Measurements from ENCODE around the gene MRGPRG.

Gene MRGPRG

GRCh38 chr11:3181725-3182461 lies 36.7 kb downstream of the MRGPRG start:
- in situ Hi-C loops (cut with HindIII; ENCODE audit: low pct_ligation_motif_present, low sequenced_read_pairs): no loop called here
- TF ChIP-seq, protein P1, sequence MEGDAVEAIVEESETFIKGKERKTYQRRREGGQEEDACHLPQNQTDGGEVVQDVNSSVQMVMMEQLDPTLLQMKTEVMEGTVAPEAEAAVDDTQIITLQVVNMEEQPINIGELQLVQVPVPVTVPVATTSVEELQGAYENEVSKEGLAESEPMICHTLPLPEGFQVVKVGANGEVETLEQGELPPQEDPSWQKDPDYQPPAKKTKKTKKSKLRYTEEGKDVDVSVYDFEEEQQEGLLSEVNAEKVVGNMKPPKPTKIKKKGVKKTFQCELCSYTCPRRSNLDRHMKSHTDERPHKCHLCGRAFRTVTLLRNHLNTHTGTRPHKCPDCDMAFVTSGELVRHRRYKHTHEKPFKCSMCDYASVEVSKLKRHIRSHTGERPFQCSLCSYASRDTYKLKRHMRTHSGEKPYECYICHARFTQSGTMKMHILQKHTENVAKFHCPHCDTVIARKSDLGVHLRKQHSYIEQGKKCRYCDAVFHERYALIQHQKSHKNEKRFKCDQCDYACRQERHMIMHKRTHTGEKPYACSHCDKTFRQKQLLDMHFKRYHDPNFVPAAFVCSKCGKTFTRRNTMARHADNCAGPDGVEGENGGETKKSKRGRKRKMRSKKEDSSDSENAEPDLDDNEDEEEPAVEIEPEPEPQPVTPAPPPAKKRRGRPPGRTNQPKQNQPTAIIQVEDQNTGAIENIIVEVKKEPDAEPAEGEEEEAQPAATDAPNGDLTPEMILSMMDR (IDR thresholded peaks at IDR 0.05; ENCODE audit: low read depth, low read length, missing control alignments): no peak
- H3K27me3 ChIP-seq (replicated peaks): no peaks in the 10 kb centered on the region
- H3K36me3 ChIP-seq (replicated peaks): no peaks in the 10 kb centered on the region
- H3K27ac ChIP-seq: no peak overlapping the region
- no peak for DNase-seq
- H3K4me3 ChIP-seq (ENCODE audit: low read depth, low read length): no peak overlapping the region

GRCh38 chr11:3180869-3181268 lies 37.7 kb downstream of the MRGPRG start:
- Histone ChIP-seq H3K36me3 (replicated peaks) (no peaks in the 10 kb centered on the region), H3K27ac (no peak overlapping the region), H3K27me3 (replicated peaks) (no peaks in the 10 kb centered on the region), H3K4me3 (ENCODE audit: low read depth, low read length) (no peak overlapping the region)
- TF ChIP-seq, protein P1 (IDR thresholded peaks at IDR 0.05; ENCODE audit: low read depth, low read length, missing control alignments): no peak
- no peak for DNase-seq
- in situ Hi-C loops (cut with HindIII; ENCODE audit: low pct_ligation_motif_present, low sequenced_read_pairs): no loop called here

- TF ChIP-seq, protein P1 (IDR thresholded peaks at IDR 0.05; ENCODE audit: low read depth, low read length, missing control alignments): no peak
- Histone ChIP-seq H3K4me3 (ENCODE audit: low read depth, low read length) (no peak overlapping the region), H3K36me3 (replicated peaks) (no peaks in the 10 kb centered on the region), H3K27ac (peak overlapping the region; percentile 42), H3K27me3 (replicated peaks) (no peaks in the 10 kb centered on the region)
- in situ Hi-C loops (cut with HindIII; ENCODE audit: low pct_ligation_motif_present, low sequenced_read_pairs): no loop called here
- DNase-seq: peak; percentile 39
These were observed 40.3 kb downstream of the MRGPRG start for GRCh38 chr11:3178349-3178748.

DNA sequence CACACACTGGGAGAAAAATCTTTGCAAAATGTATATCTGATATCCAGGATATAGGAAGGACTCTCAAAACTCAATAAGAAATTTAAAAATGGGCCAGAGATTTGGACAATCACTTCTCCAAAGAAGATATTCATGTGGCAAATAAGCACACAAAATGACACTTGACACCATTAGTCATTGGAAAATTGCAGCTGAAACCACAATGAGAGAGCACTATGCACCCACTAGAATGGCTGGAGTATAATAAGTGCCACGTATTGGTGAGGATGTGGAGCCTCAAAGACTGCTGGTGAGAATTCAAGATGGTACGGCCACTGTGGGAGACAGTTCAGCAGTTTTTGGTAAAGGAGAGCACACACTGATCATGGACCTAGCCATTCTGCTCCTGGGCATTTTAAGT lies 40.7 kb downstream of the MRGPRG start:
- Histone ChIP-seq H3K36me3 (replicated peaks) (no peaks in the 10 kb centered on the region), H3K27me3 (replicated peaks) (no peaks in the 10 kb centered on the region), H3K4me3 (ENCODE audit: low read depth, low read length) (no peak overlapping the region), H3K27ac (peak overlapping the region; percentile 42)
- TF ChIP-seq, protein P1 (IDR thresholded peaks at IDR 0.05; ENCODE audit: low read depth, low read length, missing control alignments): no peak
- in situ Hi-C loops (cut with HindIII; ENCODE audit: low pct_ligation_motif_present, low sequenced_read_pairs): no loop called here
- DNase-seq: peak; percentile 51

GRCh38 chr11:3176487-3176886 lies 42.1 kb downstream of the MRGPRG start:
- no peaks in the 10 kb centered on the region for H3K36me3 ChIP-seq (replicated peaks)
- no peaks in the 10 kb centered on the region for H3K27me3 ChIP-seq (replicated peaks)
- in situ Hi-C loops (cut with HindIII; ENCODE audit: low pct_ligation_motif_present, low sequenced_read_pairs): no loop called here
- no peak overlapping the region for H3K4me3 ChIP-seq (ENCODE audit: low read depth, low read length)
- TF ChIP-seq, protein P1 (IDR thresholded peaks at IDR 0.05; ENCODE audit: low read depth, low read length, missing control alignments): no peak
- H3K27ac ChIP-seq: no peak overlapping the region
- DNase-seq: no peak

DNA sequence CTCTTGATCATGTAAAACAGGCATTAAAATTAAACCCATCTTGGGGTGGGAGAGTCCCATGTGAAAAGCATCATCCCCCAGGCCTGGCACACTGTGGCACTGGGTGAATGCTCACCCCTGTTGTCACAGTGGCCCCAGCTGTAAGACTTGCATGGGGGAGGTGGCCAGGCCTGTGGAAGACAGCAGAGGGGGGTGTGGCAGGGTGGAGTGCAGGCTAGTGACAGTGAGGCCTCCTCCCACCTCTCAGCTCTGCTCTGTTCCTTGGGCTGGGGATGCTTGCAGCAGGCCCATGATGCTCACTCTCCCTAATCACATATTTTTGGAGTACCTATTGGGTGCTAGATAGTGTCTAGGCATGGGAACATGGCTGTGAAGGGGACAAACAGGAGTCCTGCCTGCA lies 43.4 kb downstream of the MRGPRG start:
- TF ChIP-seq, protein P1 (IDR thresholded peaks at IDR 0.05; ENCODE audit: low read depth, low read length, missing control alignments): no peak
- no peak for DNase-seq
- Histone ChIP-seq H3K27ac (no peak overlapping the region), H3K27me3 (replicated peaks) (peaks cover 3% of the 10 kb centered on the region), H3K4me3 (ENCODE audit: low read depth, low read length) (no peak overlapping the region), H3K36me3 (replicated peaks) (no peaks in the 10 kb centered on the region)
- in situ Hi-C loops (cut with HindIII; ENCODE audit: low pct_ligation_motif_present, low sequenced_read_pairs): no loop called here

All from brain microvascular endothelial cell (primary cell).